Nephron (organoid): ENCODE data around the gene TUBA1B.
"Not testable (repeated sequence)": the region's sequence is repeated elsewhere in the genome, so short reads cannot be mapped to it uniquely, and the experiment has no call there.

ENCODE experiments used
- H3K27ac Mint-ChIP-seq, 3 experiments: 2 replicates each; pipeline ENCODE4 v1.8.0; 2020; ENCODE audit warnings: mixed read lengths in 3 of 3, mild to moderate bottlenecking in 2 of 3, moderate library complexity in 1 of 3
- H3K27me3 Mint-ChIP-seq: 2 replicates; pipeline ENCODE4 v1.8.0; 2021; ENCODE audit warnings: low read depth, mild to moderate bottlenecking, moderate library complexity, mixed read lengths
- H3K36me3 Mint-ChIP-seq: 2 replicates; pipeline ENCODE4 v1.8.0; 2020; ENCODE audit warnings: low read depth, mixed read lengths
- H3K4me1 Mint-ChIP-seq: 2 replicates; pipeline ENCODE4 v1.8.0; 2020; ENCODE audit warnings: mixed read lengths
- H3K4me3 Mint-ChIP-seq, 3 experiments: 2 replicates each; pipeline ENCODE4 v1.8.0; 2020; ENCODE audit warnings: mild to moderate bottlenecking in 3 of 3, mixed read lengths in 3 of 3, moderate library complexity in 2 of 3
- H3K9me3 Mint-ChIP-seq: 2 replicates; pipeline ENCODE4 v1.8.0; 2020; ENCODE audit warnings: mixed read lengths
- CTCF ChIP-seq, 3 experiments: fragments of 200-600 bp; sonication (generic); IDR thresholded peaks; one replicate each; pipeline ENCODE4 v1.5.0; 2021; ENCODE audit warnings: antibody characterized with exemption in 3 of 3; ENCODE audit not compliant: unreplicated experiment in 3 of 3

TUBA1B gene

GRCh38 chr12:49131051-49131893 lies at the start of gene TUBA1B:
TUBA1B (minus strand) TSS chr12:49131395; CDS start chr12:49131300, 95 bp downstream.
- no peak for TF ChIP-seq CTCF (IDR thresholded peaks at IDR 0.05; ENCODE audit: unreplicated experiment in 3 of 3)
- Mint-ChIP-seq H3K4me3 (peak within 1 kb of the TSS; percentile 96 to 100 (median 98)), H3K9me3 (no peaks in the 10 kb centered on the region), H3K4me1 (peaks cover 55% of the 10 kb centered on the region), H3K27ac (peak within 1 kb of the TSS; percentile 100), H3K27me3 (no peaks in the 10 kb centered on the region), H3K36me3 (peaks cover 38% of the 10 kb centered on the region)

- Mint-ChIP-seq H3K36me3 (peaks cover 6% of the 10 kb centered on the region), H3K9me3 (peaks cover 6% of the 10 kb centered on the region), H3K4me3 (no peak overlapping the region), H3K27me3 (no peaks in the 10 kb centered on the region), H3K27ac (no peak overlapping the region), H3K4me1 (no peaks in the 10 kb centered on the region)
- TF ChIP-seq CTCF (IDR thresholded peaks at IDR 0.05; ENCODE audit: unreplicated experiment in 3 of 3) = no peak
Measured at GRCh38 chr12:49174218-49174617, 43.0 kb upstream of the TUBA1B start.

- Mint-ChIP-seq H3K4me3 (no peak overlapping the region), H3K9me3 (no peaks in the 10 kb centered on the region), H3K4me1 (no peaks in the 10 kb centered on the region), H3K27ac (no peak overlapping the region), H3K36me3 (no peaks in the 10 kb centered on the region), H3K27me3 (peaks cover 4% of the 10 kb centered on the region)
- no peak for TF ChIP-seq CTCF (IDR thresholded peaks at IDR 0.05; ENCODE audit: unreplicated experiment in 3 of 3)
Measured at GRCh38 chr12:49170924-49171323, 39.7 kb upstream of the TUBA1B start.

- Mint-ChIP-seq H3K4me1 (no peaks in the 10 kb centered on the region), H3K27ac (no peak overlapping the region), H3K27me3 (peaks cover 10% of the 10 kb centered on the region), H3K36me3 (no peaks in the 10 kb centered on the region), H3K9me3 (no peaks in the 10 kb centered on the region), H3K4me3 (no peak overlapping the region)
- no peak for TF ChIP-seq CTCF (IDR thresholded peaks at IDR 0.05; ENCODE audit: unreplicated experiment in 3 of 3)
Measured at GRCh38 chr12:49165114-49165513, 33.9 kb upstream of the TUBA1B start.

- H3K27me3 Mint-ChIP-seq, H3K9me3 Mint-ChIP-seq, H3K27ac Mint-ChIP-seq, H3K36me3 Mint-ChIP-seq, H3K4me3 Mint-ChIP-seq, H3K4me1 Mint-ChIP-seq: not testable (repeated sequence)
Measured at GRCh38 chr12:49161901-49162300, 30.7 kb upstream of the TUBA1B start.

GRCh38 chr12:49161092-49161795 lies 30.0 kb upstream of the TUBA1B start:
- TF ChIP-seq CTCF (IDR thresholded peaks at IDR 0.05; ENCODE audit: unreplicated experiment in 3 of 3) = no peak
- peaks cover 6% of the 10 kb centered on the region for H3K27me3 Mint-ChIP-seq
- no peak overlapping the region for H3K27ac Mint-ChIP-seq
- H3K4me1 Mint-ChIP-seq = no peaks in the 10 kb centered on the region
- H3K4me3 Mint-ChIP-seq = no peak overlapping the region
- no peaks in the 10 kb centered on the region for H3K9me3 Mint-ChIP-seq
- H3K36me3 Mint-ChIP-seq = no peaks in the 10 kb centered on the region
